ENCODE data around the gene LRRC8E.

- TF ChIP-seq, protein P1, sequence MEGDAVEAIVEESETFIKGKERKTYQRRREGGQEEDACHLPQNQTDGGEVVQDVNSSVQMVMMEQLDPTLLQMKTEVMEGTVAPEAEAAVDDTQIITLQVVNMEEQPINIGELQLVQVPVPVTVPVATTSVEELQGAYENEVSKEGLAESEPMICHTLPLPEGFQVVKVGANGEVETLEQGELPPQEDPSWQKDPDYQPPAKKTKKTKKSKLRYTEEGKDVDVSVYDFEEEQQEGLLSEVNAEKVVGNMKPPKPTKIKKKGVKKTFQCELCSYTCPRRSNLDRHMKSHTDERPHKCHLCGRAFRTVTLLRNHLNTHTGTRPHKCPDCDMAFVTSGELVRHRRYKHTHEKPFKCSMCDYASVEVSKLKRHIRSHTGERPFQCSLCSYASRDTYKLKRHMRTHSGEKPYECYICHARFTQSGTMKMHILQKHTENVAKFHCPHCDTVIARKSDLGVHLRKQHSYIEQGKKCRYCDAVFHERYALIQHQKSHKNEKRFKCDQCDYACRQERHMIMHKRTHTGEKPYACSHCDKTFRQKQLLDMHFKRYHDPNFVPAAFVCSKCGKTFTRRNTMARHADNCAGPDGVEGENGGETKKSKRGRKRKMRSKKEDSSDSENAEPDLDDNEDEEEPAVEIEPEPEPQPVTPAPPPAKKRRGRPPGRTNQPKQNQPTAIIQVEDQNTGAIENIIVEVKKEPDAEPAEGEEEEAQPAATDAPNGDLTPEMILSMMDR (IDR thresholded peaks at IDR 0.05): no peak
- TF ChIP-seq POLR2A (IDR thresholded peaks at IDR 0.05) (no peak), EP300 (IDR thresholded peaks at IDR 0.05) (no peak)
Measured at GRCh38 chr19:7904074-7905020, 16.0 kb downstream of the LRRC8E start.

Measured in stomach (tissue), 4 donors.